K562 (cell line): ENCODE measurements around the gene ADSS1. TPM values are rescaled to one million over a fixed set of nuclear protein-coding genes. Genes with fewer than 3 reads are reported as not detected.

Experiments
- ATAC-seq: fragments of 200-7000 bp; cut with Tn5 transposase; 3 replicates; pipeline ENCODE4 v1.9.1; 2020; ENCODE audit warnings: moderate library complexity
- BruUV-seq: library from RNA; stranded (reverse); fragments of 400-500 nt; replicated peaks from 2 replicates; lab custom pipeline; 2021; lab: Mats Ljungman, UMichigan
- CTCF ChIA-PET: fragments of 300-600 bp; formaldehyde crosslinking; extraction: SDS; loops from one replicate; lab custom pipeline; 2021; ENCODE audit warnings: low intra/inter-chr PET ratio; lab: Yijun Ruan, JAX
- POLR2A ChIA-PET: fragments of 300-600, 350-650 bp; sonication (Branson Sonifier 250); formaldehyde crosslinking; extraction: SDS; loops from one replicate; lab custom pipeline; 2021; ENCODE audit warnings: antibody characterized with exemption, inconsistent platforms; lab: Yijun Ruan, JAX
- DNase-seq, 4 experiments: peaks; one replicate each; pipeline versions ENCODE4 v3.0.0 to v3.0.0-alpha.2; 2011 to 2018; ENCODE audit warnings: low spot score in 3 of 4, mixed read lengths in 3 of 4; ENCODE audit errors: extremely low read depth in 1 of 4
- FAIRE-seq: peaks from 2 replicates; lab custom pipeline; 2011; peaks lifted over from hg19 to GRCh38; lab: Jason Lieb, UNC
- H2AFZ ChIP-seq: 2 replicates; pipeline ENCODE4 v1.6.0; 2011; ENCODE audit warnings: low read depth, low read length, control low read depth, inconsistent platforms
- H3K27ac ChIP-seq: fragments of 200-600 bp; 3 replicates; pipeline ENCODE4 v1.8.0; 2011; ENCODE audit warnings: low read depth, mild to moderate bottlenecking, control low read depth, inconsistent platforms, low read length, moderate library complexity, mixed read lengths; ENCODE audit errors: extremely low read depth
- H3K27me3 ChIP-seq, 2 experiments: fragments of 300-600 bp in 1 of 2; 2 replicates in 1 of 2; 3 replicates in 1 of 2; pipeline versions ENCODE4 v1.6.0 to v1.8.0; 2011; ENCODE audit warnings: inconsistent platforms in 2 of 2, low read length in 2 of 2, mild to moderate bottlenecking in 1 of 2, mixed read lengths in 1 of 2, moderate library complexity in 1 of 2; ENCODE audit not compliant: control insufficient read depth in 2 of 2, insufficient read depth in 2 of 2
- H3K36me3 ChIP-seq: fragments of 300-600 bp; 3 replicates; pipeline ENCODE4 v1.8.0; 2011; ENCODE audit warnings: mild to moderate bottlenecking, low read length, inconsistent platforms; ENCODE audit not compliant: control insufficient read depth, insufficient read depth
- H3K4me1 ChIP-seq, 2 experiments: fragments of 200-600 bp in 1 of 2; replicated peaks in 1 of 2; 2 replicates in 1 of 2; 3 replicates in 1 of 2; pipeline versions ENCODE4 v1.5.1 to v1.8.0; 2011; ENCODE audit warnings: inconsistent platforms in 2 of 2, low read length in 2 of 2, mild to moderate bottlenecking in 1 of 2, mixed read lengths in 1 of 2, moderate library complexity in 1 of 2; ENCODE audit not compliant: control insufficient read depth in 2 of 2, insufficient read depth in 2 of 2
- H3K4me2 ChIP-seq: 2 replicates; pipeline ENCODE4 v1.6.1; 2011; ENCODE audit warnings: low read length, control low read depth, inconsistent platforms, mixed read lengths; ENCODE audit not compliant: insufficient read depth
- H3K4me3 ChIP-seq: fragments of 200-600 bp; sonication (generic), shearing (Covaris generic); 2 replicates; pipeline ENCODE4 v1.5.1; 2016; ENCODE audit warnings: control low read depth, inconsistent platforms
- H3K79me2 ChIP-seq: fragments of 200-600 bp; 3 replicates; pipeline ENCODE4 v1.8.0; 2011; ENCODE audit warnings: low read length, inconsistent platforms; ENCODE audit not compliant: control insufficient read depth, insufficient read depth
- H3K9ac ChIP-seq, 2 experiments: 2 replicates each; pipeline versions ENCODE4 v1.6.0 to v1.6.1; 2011; ENCODE audit warnings: low read depth in 2 of 2, low read length in 2 of 2, control low read depth in 1 of 2, inconsistent platforms in 1 of 2, mild to moderate bottlenecking in 1 of 2, mixed read lengths in 1 of 2; ENCODE audit not compliant: insufficient read depth in 1 of 2
- H3K9me1 ChIP-seq: one replicate; pipeline ENCODE4 v1.6.0; 2011; ENCODE audit warnings: inconsistent platforms, mild to moderate bottlenecking, low read length, moderate library complexity; ENCODE audit not compliant: control insufficient read depth, insufficient read depth
- H3K9me3 ChIP-seq: replicated peaks from 2 replicates; pipeline ENCODE4 v1.5.1; 2011; ENCODE audit warnings: low read depth, low read length, inconsistent platforms; ENCODE audit not compliant: control insufficient read depth, insufficient read depth
- H4K20me1 ChIP-seq: replicated peaks from 2 replicates; pipeline ENCODE4 v1.6.1; 2011; ENCODE audit warnings: low read length, inconsistent platforms, mixed read lengths; ENCODE audit not compliant: control insufficient read depth, insufficient read depth
- ATF1 ChIP-seq, 2 experiments: fragments of 450-650 bp in 1 of 2; IDR thresholded peaks; 2 replicates each; pipeline ENCODE4 v1.6.1; 2016; ENCODE audit warnings: missing compliant biosample characterization in 1 of 2, missing genetic modification characterization in 1 of 2
- FOXP4 ChIP-seq: sonication (generic); formaldehyde crosslinking; IDR thresholded peaks from 2 replicates; pipeline ENCODE4 v1.8.0; 2022; ENCODE audit warnings: mild to moderate bottlenecking, missing genetic modification reagents, borderline replicate concordance
- HDAC6 ChIP-seq: IDR thresholded peaks from 2 replicates; pipeline ENCODE4 v1.6.1; 2012; ENCODE audit warnings: low read depth, mild to moderate bottlenecking, control low read depth, inconsistent platforms, low read length, moderate library complexity
- PHB2 ChIP-seq: fragments of 450-650 bp; IDR thresholded peaks from 2 replicates; pipeline ENCODE4 v1.6.1; 2017; ENCODE audit warnings: low read depth
- SETDB1 ChIP-seq: IDR thresholded peaks from one replicate; pipeline ENCODE4 v1.6.1; 2012; ENCODE audit warnings: low read length, control low read depth, inconsistent platforms
- SRSF3 ChIP-seq: fragments of 200-400 bp; formaldehyde crosslinking; IDR thresholded peaks from 2 replicates; pipeline ENCODE4 v1.6.1; 2016; ENCODE audit warnings: mild to moderate bottlenecking, low read length, moderate library complexity; ENCODE audit not compliant: insufficient read depth
- STAT5A ChIP-seq: IDR thresholded peaks from 2 replicates; pipeline ENCODE4 v1.6.1; 2012; ENCODE audit warnings: low read length, inconsistent platforms, borderline replicate concordance
- ZBTB8A ChIP-seq: fragments of 450-650 bp; IDR thresholded peaks from 2 replicates; pipeline ENCODE4 v1.6.1; 2018; ENCODE audit warnings: mild to moderate bottlenecking, moderate library complexity; ENCODE audit not compliant: partially characterized antibody
- ZNF436 ChIP-seq: fragments of 250-450, 450-650 bp; sonication (Bioruptor Pico); formaldehyde crosslinking; IDR thresholded peaks from 2 replicates; pipeline ENCODE4 v1.7.0; 2020; ENCODE audit warnings: mild to moderate bottlenecking
- WGBS: fragments of 100-300 bp; shearing (Covaris generic); methylation state at CpG from one replicate; pipeline ENCODE4 v1.1.6; 2016; ENCODE audit warnings: low coverage, mixed read lengths; ENCODE audit not compliant: insufficient coverage; ENCODE audit errors: missing lambda C conversion rate; 5-methylcytosine and 5-hydroxymethylcytosine counted together
- in situ Hi-C: fragments of 300-500 bp; cut with MboI; formaldehyde crosslinking; loops from 4 replicates; pipeline ENCODE4 v1.15.0; 2018; ENCODE audit warnings: inconsistent platforms, mixed read lengths
- intact Hi-C: fragments of 100-400 bp; cut with micrococcal nuclease; formaldehyde crosslinking; loops from 2 replicates; pipeline ENCODE4 v1.14.2; 2022
- polyA plus RNA-seq, 8 experiments: library from polyadenylated mRNA; depleted of rRNA in 4 of 8; stranded (reverse) in 5 of 8; unstranded in 3 of 8; fragments of >200 nt; fragmentation: Nextera tagmentation in 2 of 8; fragmentation: Illumina TruSeq in 1 of 8; extraction: Ambion mirVana in 2 of 8; extraction: Trizol in 1 of 8; gene quantifications; 2 replicates each; pipeline versions ENCODE4 v1.2.1 to v1.2.3, GENCODE V29; 2011 to 2014; ENCODE audit warnings: inconsistent platforms in 1 of 8, missing spikeins in 1 of 8
- total RNA-seq, 7 experiments: library from RNA; depleted of rRNA in 6 of 7; stranded (reverse); fragments of >200 nt in 6 of 7; fragmentation: Illumina TruSeq in 2 of 7; extraction: Trizol in 2 of 7; gene quantifications; 2 replicates each; pipeline versions ENCODE4 v1.2.1 to v1.2.3, GENCODE V29; 2011 to 2021; ENCODE audit warnings: low replicate concordance in 1 of 7

Gene ADSS1
- total and polyA plus RNA-seq, 9 of the 15 experiments (the other 6 are each of a cell fraction or from before 2014, with no cell fraction given), result 0.53 to 5.9 (median 3.9) TPM

GRCh38 chr14:104734051-104734587 is 10.1 kb downstream of the ADSS1 start:
- BruUV-seq, result no TSS peak
- Histone ChIP-seq H3K4me2 (no peak overlapping the region), H3K9ac (peak overlapping the region in 1 of 2 experiments; percentile 45; a peak in 2 of 4 replicates), H2AFZ (no peak overlapping the region), H3K9me1 (no peaks in the 10 kb centered on the region), H3K79me2 (peaks cover 3% of the 10 kb centered on the region; the same call in 1 of the 3 replicates), H4K20me1 (no peaks in the 10 kb centered on the region; the same call in 1 of the 2 replicates), H3K27me3 (no peaks in the 10 kb centered on the region), H3K4me3 (no peak overlapping the region), H3K9me3 (no peaks in the 10 kb centered on the region), H3K27ac (no peak overlapping the region), H3K36me3 (no peaks in the 10 kb centered on the region), H3K4me1 (peaks cover 5 to 71% of the 10 kb centered on the region in 2 experiments)
- ChIA-PET POLR2A (no interaction called here), CTCF (no interaction called here)
- FAIRE-seq (no peak), ATAC-seq (no peak), DNase-seq (no peak)
- 47% methylated on average over 5 of the region's 6 CpGs for WGBS
- in situ Hi-C loops (no loop called here), intact Hi-C loops (no loop called here)
- TF ChIP-seq ZNF436 (CRISPR knock-in tag) (no peak), STAT5A (no peak), SETDB1 (no peak), FOXP4 (CRISPR knock-in tag) (no peak), ATF1 (CRISPR knock-in tag; IDR thresholded peaks at IDR 0.05) (no peak), ATF1 (tag; IDR thresholded peaks at IDR 0.05) (no peak), ZBTB8A (no peak), HDAC6 (no peak), SRSF3 (no peak), PHB2 (no peak)
